NB4 (cell line): ENCODE measurements around the gene BICDL1.

Experiments used
- DNase-seq: peaks from one replicate; pipeline ENCODE4 v3.0.0; 2010; ENCODE audit warnings: low read depth
- H3K4me3 ChIP-seq: one replicate; pipeline ENCODE4 v1.5.1; 2011; ENCODE audit warnings: mild to moderate bottlenecking, low read depth, low read length, moderate library complexity
- CTCF ChIP-seq: IDR thresholded peaks from one replicate; pipeline ENCODE4 v1.5.1; 2012; ENCODE audit warnings: low read depth, low read length
- MAX ChIP-seq: IDR thresholded peaks from 2 replicates; pipeline ENCODE4 v1.6.1; 2011; ENCODE audit warnings: low read depth, low read length
- MYC ChIP-seq: IDR thresholded peaks from 2 replicates; pipeline ENCODE4 v1.6.1; 2011; ENCODE audit warnings: low read depth, low read length
- POLR2A ChIP-seq: IDR thresholded peaks from 2 replicates; pipeline ENCODE4 v1.6.1; 2011; ENCODE audit warnings: mild to moderate bottlenecking; ENCODE audit not compliant: insufficient read length; ENCODE audit errors: extremely low read depth

The BICDL1 gene

GRCh38 chr12:120136093-120136770, 147.2 kb downstream of the BICDL1 start:
- TF ChIP-seq MYC (no peak), CTCF (no peak), MAX (no peak), POLR2A (no peak)
- no peak overlapping the region for H3K4me3 ChIP-seq
- no peak for DNase-seq

GRCh38 chr12:120137833-120138232, 148.8 kb downstream of the BICDL1 start:
- TF ChIP-seq MYC (no peak), POLR2A (no peak), CTCF (no peak), MAX (no peak)
- DNase-seq = no peak
- H3K4me3 ChIP-seq = no peak overlapping the region

GRCh38 chr12:120138366-120138765, 149.3 kb downstream of the BICDL1 start:
- TF ChIP-seq CTCF = no peak
- TF ChIP-seq POLR2A = no peak
- TF ChIP-seq MAX = no peak
- TF ChIP-seq MYC = no peak
- DNase-seq = no peak
- no peak overlapping the region for H3K4me3 ChIP-seq

- TF ChIP-seq MAX (no peak), MYC (no peak), CTCF (no peak), POLR2A (no peak)
- DNase-seq = no peak
- no peak overlapping the region for H3K4me3 ChIP-seq
These were observed 150.9 kb downstream of the BICDL1 start for GRCh38 chr12:120139958-120140357.

GRCh38 chr12:120140603-120141002, 151.6 kb downstream of the BICDL1 start:
- no peak for DNase-seq
- H3K4me3 ChIP-seq = no peak overlapping the region
- TF ChIP-seq POLR2A (no peak), CTCF (no peak), MYC (no peak), MAX (no peak)

GRCh38 chr12:120141336-120141735, 152.3 kb downstream of the BICDL1 start:
- DNase-seq = no peak
- H3K4me3 ChIP-seq = no peak overlapping the region
- TF ChIP-seq POLR2A (no peak), MYC (no peak), MAX (no peak), CTCF (no peak)
